ENCODE data around the gene BNIP5.
A peak's percentile ranks its signal among the peaks of the same experiment; 100 is the strongest.
"Not testable (repeated sequence)": the region's sequence is repeated elsewhere in the genome, so short reads cannot be mapped to it uniquely, and the experiment has no call there.

The BNIP5 gene

GRCh38 chr6:36364669-36365479 lies 28.2 kb upstream of the BNIP5 start:
- DNase-seq, result peak in 1 of 2 experiments; percentile 34

- not testable (repeated sequence) for DNase-seq
Measured at GRCh38 chr6:36364061-36364635, 27.5 kb upstream of the BNIP5 start.

DNA sequence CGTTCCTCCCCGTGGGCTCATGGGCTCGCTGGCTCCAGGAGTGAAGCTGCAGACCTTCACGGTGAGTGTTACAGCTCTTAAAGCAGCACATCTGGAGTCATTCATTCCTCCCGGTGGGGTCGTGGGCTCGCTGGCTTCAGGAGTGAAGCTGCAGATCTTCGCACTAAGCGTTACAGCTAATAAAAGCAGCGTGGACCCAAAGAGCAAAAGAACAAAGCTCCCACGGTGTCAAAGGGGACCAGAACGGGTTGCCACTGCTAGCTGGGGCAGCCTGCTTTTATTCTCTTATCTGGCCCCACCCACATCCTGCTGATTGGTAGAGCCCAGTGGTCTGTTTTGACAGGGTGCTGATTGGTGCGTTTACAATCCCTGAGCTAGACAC lies 26.7 kb upstream of the BNIP5 start:
- not testable (repeated sequence) for DNase-seq

DNA sequence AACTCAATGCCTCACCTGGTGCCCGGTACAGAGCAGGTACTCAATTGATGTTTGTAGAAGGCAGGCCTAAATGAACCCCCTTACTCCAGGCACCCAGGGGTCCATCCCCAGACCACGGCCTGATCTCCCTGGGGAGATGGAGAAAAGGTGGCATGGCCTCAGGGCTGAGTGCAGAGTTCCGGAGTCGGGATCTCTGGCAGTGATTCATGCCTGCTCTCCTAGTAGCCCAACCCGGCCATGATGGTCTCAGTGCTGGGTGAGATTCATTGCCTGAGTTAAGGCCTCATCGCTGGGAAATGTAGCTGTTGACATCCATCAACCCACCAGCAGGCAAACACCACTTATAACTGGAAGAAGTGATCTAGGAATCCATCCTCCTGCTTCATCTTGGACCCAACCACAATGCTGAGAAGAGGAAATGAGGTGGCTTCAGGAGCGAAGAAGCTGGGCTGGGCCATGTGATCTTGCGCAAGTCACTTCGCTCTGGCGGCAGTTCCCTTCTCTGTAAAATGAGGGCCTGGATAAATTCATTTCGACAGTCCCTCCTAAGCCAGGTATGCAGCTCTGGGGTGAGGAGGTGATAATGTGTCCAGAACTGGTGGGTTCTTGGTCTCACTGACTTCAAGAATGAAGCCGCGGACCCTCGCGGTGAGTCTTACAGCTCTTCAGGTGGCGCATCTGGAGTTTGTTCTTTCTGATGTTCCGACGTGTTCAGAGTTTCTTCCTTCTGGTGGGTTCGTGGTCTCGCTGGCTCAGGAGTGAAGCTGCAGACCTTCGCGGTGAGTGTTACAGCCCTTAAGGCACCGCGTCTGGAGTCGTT lies 26.1 kb upstream of the BNIP5 start:
- no peak for DNase-seq

DNA sequence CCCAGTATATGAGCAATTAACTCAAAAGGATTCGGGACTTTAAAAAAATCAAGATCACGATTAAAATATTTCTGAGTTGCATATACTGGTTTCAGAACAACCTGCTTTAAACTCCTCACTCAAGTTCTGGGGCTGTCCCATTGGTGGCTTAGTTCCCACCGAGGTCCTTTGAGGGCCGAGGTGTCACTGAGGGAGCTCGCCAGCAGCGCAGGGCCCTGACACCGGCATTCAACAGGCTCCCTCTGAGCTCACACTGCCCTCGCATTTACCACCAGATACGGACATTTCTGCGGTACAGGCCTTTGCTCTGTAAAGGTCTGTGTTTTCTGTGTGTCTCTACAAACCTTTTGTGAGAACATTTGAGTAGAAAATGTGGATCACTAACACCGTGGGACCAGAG lies 24.4 kb upstream of the BNIP5 start:
- no peak for DNase-seq

DNA sequence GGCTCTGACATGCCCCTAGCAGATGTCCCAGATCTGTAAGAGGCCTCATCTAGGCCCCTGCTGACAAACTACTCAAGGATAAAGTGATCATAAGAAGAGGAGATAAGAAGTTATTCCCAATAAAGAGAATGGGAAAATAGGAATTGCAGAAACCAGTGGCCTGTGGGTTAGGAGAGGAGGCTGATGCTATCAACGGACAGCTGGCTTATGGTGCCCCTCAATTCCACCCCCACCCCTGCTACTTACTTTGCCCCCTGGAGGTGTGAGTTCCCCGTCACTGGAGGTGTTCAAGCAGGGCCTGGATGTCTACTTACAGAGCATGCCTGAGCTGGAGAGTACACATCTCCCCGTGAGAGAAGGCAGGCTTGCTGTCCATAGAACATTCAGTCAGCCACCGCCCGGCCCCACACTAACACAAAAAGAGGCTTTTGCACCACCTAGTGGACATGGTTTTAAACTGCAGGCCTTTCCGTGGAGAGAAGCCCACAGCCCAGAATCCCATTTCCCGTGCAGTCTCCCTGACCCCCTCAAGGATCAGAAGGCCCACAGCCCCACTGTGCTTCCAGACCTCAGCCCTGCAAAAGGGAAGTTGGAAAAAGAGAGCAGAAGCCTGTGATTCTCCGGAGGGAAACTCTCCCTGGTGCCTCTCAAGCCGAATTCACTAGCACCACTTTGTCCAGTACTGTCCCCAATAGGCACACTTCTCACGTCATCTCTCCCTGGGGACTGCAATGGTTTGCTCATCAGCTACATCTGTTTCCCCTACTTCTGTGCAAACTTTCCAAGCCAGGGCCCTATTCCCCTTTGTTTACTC lies 23.8 kb upstream of the BNIP5 start:
- peak; percentile 77 to 81 for DNase-seq

GRCh38 chr6:36358226-36358915 lies 21.7 kb upstream of the BNIP5 start:
- DNase-seq, result no peak

DNA sequence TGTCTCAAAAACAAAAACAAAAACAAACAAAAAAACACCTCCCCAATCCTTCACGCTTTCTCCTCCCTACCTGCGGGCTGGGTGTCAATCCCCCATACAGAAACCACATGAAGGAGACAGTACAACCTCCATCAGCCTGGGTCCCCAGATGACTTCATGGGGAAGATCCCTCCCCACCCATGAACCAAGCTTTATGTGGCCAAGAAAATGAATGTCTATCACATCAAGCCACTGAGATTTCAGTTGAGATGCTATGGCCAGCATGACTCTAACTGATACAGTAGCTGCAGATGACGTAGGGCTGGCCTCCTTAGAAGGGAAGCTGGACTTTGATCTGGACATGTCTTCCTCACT lies 21.2 kb upstream of the BNIP5 start:
- peak in 1 of 2 experiments; percentile 26 for DNase-seq

DNA sequence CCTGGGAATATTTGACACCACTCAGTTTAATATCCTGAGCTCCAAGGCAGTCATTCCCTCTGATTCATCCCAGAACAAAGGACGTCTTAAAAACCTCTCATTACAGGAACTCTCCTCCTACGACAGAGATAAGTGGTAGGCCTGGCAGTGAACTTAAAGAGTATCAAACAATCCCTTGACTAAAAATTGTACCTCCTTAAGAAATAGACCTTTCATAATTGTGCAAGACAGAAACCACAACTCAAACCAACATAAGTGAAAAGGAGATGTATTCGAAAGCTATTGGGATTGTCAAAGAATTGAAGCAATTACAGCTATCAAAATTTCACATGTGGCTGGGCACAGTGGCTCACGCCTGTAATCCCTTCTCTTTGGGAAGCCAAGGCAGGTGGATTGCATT lies 19.1 kb upstream of the BNIP5 start:
- DNase-seq, result no peak

- no peak for DNase-seq
Measured at GRCh38 chr6:36353411-36353915, 16.8 kb upstream of the BNIP5 start.

DNA sequence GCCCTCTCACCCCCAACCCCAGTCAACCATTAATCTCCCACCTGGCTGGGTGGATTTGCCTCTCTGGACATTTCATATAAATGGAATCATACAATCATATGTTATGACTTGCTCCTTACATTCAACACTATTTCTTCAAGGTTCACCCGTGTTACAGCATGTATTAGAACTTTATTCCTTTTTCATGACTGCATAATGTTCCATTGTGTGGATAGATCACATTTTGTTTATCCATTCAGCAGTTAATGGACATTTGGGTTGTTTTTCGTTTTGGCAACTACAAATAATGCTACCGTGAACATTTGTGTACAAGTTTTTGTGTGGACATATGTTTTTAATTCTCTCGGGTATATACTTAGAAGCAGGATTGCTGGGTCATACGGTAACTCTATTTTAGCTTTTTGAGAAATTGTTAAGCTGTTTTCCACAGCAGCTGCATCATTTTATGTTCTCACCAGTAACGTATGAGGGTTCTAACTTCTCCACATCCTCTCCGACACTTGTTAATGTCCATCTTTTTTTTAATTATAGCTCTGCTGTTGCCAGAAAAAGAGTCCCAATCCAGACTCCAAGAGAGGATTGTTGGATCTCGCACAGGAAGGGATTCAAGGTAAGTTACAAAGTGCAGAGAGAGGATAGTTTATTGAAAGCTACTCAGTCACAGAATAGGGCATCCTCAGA lies 15.9 kb upstream of the BNIP5 start:
- no peak for DNase-seq

DNA sequence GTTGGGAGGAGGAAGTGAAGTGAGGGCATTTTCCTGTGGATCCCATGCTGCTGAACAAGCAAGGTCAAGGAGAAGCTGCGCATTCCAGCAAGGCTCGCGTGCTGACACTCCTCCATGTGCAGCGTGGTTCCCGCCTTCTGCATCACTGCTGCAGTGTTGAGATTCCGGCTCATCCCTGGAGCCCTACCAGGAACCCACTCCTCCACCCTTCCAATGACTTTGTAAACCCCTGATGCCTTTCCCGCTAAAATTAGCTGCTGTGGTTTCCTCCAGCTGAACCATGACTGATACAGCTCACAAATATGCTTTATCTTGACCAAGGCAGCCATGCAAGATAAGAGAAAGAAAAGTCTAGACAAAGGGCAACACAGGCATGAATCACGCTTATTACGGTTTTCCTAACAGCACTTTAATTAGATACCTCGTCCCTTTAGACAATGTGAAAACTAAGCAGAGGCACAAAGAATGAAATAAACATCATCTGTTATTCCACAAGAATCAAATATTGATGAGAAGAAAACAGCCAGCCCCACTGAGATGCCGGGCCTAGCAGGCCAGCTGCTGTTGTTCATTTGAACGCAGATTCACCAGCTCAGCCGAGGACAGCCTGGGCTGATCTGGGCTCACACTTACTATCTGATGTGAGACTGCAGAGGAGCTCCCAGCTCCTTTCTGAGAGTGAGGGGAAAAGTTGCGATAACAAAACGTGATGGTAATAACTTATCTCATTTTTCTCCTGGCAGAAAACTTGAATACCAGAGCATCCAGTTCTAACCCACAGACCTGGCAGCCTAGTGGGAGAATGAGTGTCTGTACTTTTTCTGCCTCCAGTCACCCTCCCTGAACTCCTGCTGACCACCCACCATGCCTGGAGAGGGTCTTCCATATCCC lies 14.2 kb upstream of the BNIP5 start:
- no peak for DNase-seq

GRCh38 chr6:36350082-36350481 lies 13.4 kb upstream of the BNIP5 start:
- DNase-seq, result no peak

DNA sequence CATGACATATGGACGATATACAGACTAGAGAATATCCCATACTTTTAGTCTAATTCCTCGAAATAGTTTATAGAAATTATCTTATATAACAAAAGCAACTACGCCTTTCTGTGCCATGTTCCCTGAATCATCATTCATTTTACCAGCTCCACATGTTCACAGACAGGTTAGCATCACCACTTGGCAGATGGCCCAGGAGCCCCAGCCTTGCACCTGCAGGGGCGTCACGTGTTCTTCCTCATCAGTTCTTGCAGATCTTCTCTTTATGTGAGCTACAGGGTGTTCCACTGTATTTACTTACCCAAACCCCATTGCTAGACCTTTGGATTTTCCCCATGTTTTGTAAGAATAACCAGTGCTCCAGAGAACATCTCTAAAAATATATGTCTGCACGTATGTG lies 12.6 kb upstream of the BNIP5 start:
- DNase-seq, result no peak

GRCh38 chr6:36347621-36348020 lies 10.9 kb upstream of the BNIP5 start:
- DNase-seq, result no peak

GRCh38 chr6:36346486-36347273 lies 10.0 kb upstream of the BNIP5 start:
- DNase-seq, result no peak

- no peak for DNase-seq
Measured at GRCh38 chr6:36345681-36346466, 9.2 kb upstream of the BNIP5 start.

DNA sequence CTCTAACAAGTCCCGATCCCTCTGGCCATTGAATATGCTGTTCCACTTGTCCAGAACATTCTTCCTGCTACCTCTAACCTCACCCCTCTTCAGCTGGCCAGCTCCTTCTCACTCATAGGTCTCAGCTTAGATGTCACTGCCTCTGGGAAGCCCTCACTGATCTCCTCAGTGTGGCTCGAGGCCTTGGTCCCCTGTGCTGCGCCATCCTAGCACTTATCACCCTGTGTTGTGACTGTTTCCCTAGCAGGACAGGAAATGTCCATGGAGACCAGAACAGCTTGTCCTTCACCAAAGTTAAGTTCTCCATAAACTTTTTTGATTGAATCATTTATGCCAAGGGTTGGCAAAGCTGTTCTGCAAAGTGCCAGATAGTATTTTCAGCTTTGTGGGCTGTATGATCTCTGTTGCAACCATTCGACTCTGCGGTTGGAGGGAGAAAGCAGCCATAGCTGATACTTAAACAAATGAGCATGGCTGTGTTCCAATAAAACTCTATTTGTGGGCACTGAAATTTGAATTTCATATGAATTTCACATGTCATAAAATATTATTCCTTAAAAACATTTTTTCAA lies 6.5 kb upstream of the BNIP5 start:
- DNase-seq, result no peak
